ENCODE data around the gene NCF2.

The NCF2 gene

DNA sequence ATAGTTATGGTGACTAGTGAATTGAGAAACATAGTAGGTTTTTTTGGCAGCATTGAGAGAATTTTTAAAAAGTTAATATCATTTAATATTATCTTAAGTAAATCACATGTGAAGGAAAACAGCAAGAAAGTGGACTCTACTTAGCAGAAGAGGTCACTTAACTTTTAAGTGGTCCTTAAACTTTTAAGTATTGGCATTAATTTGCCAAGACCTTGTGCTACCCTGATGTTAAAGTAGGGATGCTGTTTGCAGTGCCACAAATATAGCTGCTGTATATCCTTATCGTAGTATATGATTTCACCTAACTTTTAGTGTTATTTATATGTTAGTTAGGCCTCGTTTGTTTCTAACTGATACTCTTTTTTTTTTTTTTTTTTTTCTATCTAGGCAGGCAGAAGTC, 77.8 kb downstream of the NCF2 start:
- Histone ChIP-seq H3K9me3 (ENCODE audit: control extremely low read depth in 1 of 5, control insufficient read depth in 4 of 5, insufficient read depth in 2 of 5, low read depth in 1 of 5, low read length in 4 of 5) (no peaks in the 10 kb centered on the region), H3K4me1 (ENCODE audit: control extremely low read depth in 1 of 4, control insufficient read depth in 4 of 4, insufficient read depth in 4 of 4, low read length in 3 of 4) (peaks cover 0 to 5% (median 0%) of the 10 kb centered on the region in 4 experiments), H3K27ac (ENCODE audit: insufficient read depth in 1 of 2, low read depth in 1 of 2, low read length in 2 of 2, poor library complexity in 1 of 2, severe bottlenecking in 2 of 2) (no peak overlapping the region), H3K36me3 (ENCODE audit: control insufficient read depth in 4 of 4, insufficient read depth in 4 of 4, low read length in 3 of 4) (peaks cover 3 to 9% (median 6%) of the 10 kb centered on the region in 4 experiments), H3K4me3 (ENCODE audit: control insufficient read depth in 1 of 7, extremely low read depth in 1 of 7, insufficient read depth in 4 of 7, low read depth in 2 of 7, low read length in 6 of 7) (no peak overlapping the region), H3K27me3 (replicated peaks in 2 of 5; ENCODE audit: control insufficient read depth in 4 of 5, insufficient read depth in 5 of 5, low read length in 4 of 5) (no peaks in the 10 kb centered on the region)
- no CpG with 5 or more reads among the region's 2 CpGs for WGBS (ENCODE audit: insufficient coverage)
- ChIA-PET POLR2A (no interaction called here), CTCF (interaction anchor here (1.3 kb wide), 1 partner anchor 27 kb away, joined by 3 read pairs; no protein-coding TSS in a partner anchor)
- DNase-seq: no peak

DNA sequence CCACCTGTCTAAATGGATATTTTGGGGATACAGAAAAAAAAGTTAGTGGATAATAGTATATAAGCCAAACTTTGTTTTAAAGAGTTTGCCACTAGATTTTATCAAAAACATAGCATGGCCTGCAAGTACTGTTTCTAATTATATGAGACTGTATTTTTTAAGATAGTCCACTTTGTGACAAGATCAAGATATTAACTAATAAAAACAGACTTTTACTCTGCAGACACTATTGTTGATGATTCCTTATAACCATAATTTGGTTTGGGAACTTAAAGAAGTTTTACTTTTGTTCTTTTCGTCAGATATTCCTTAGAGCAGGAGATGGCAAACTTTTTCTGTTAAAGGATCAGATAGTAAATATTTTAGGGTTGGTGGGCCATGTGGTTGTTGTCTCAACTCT, 81.6 kb downstream of the NCF2 start:
- H3K9me3 ChIP-seq (ENCODE audit: control extremely low read depth in 1 of 5, control insufficient read depth in 4 of 5, insufficient read depth in 2 of 5, low read depth in 1 of 5, low read length in 4 of 5): no peaks in the 10 kb centered on the region
- H3K4me3 ChIP-seq (ENCODE audit: control insufficient read depth in 1 of 7, extremely low read depth in 1 of 7, insufficient read depth in 4 of 7, low read depth in 2 of 7, low read length in 6 of 7): peak overlapping the region in 1 of 7 experiments; percentile 42
- no peaks in the 10 kb centered on the region for H3K27me3 ChIP-seq (replicated peaks in 2 of 5; ENCODE audit: control insufficient read depth in 4 of 5, insufficient read depth in 5 of 5, low read length in 4 of 5)
- H3K4me1 ChIP-seq (ENCODE audit: control extremely low read depth in 1 of 4, control insufficient read depth in 4 of 4, insufficient read depth in 4 of 4, low read length in 3 of 4): peaks cover 5 to 22% (median 10%) of the 10 kb centered on the region in 4 experiments
- no peak for DNase-seq
- ChIA-PET CTCF (interaction anchor here (0.9 to 1.7 kb wide), 5 partner anchors 9 to 114 kb away, joined by 3 to 4 read pairs (median 3); partner anchors contain the start of gene SMG7), POLR2A (no interaction called here)
- peaks cover 0 to 2% (median under 1%) of the 10 kb centered on the region in 4 experiments for H3K36me3 ChIP-seq (ENCODE audit: control insufficient read depth in 4 of 4, insufficient read depth in 4 of 4, low read length in 3 of 4)
- WGBS (ENCODE audit: insufficient coverage): 20% methylated on average over 1 of the region's 1 CpG
- peak overlapping the region in 1 of 2 experiments; percentile 49 for H3K27ac ChIP-seq (ENCODE audit: insufficient read depth in 1 of 2, low read depth in 1 of 2, low read length in 2 of 2, poor library complexity in 1 of 2, severe bottlenecking in 2 of 2)

GRCh38 chr1:183506561-183506960, 83.7 kb downstream of the NCF2 start:
- no peak for DNase-seq
- Histone ChIP-seq H3K27me3 (replicated peaks in 2 of 5; ENCODE audit: control insufficient read depth in 4 of 5, insufficient read depth in 5 of 5, low read length in 4 of 5) (no peaks in the 10 kb centered on the region), H3K36me3 (ENCODE audit: control insufficient read depth in 4 of 4, insufficient read depth in 4 of 4, low read length in 3 of 4) (peaks cover under 1 to 2% (median 2%) of the 10 kb centered on the region in 4 experiments), H3K27ac (ENCODE audit: insufficient read depth in 1 of 2, low read depth in 1 of 2, low read length in 2 of 2, poor library complexity in 1 of 2, severe bottlenecking in 2 of 2) (no peak overlapping the region), H3K9me3 (ENCODE audit: control extremely low read depth in 1 of 5, control insufficient read depth in 4 of 5, insufficient read depth in 2 of 5, low read depth in 1 of 5, low read length in 4 of 5) (no peaks in the 10 kb centered on the region), H3K4me3 (ENCODE audit: control insufficient read depth in 1 of 7, extremely low read depth in 1 of 7, insufficient read depth in 4 of 7, low read depth in 2 of 7, low read length in 6 of 7) (no peak overlapping the region), H3K4me1 (ENCODE audit: control extremely low read depth in 1 of 4, control insufficient read depth in 4 of 4, insufficient read depth in 4 of 4, low read length in 3 of 4) (peaks cover 5 to 25% (median 10%) of the 10 kb centered on the region in 4 experiments)
- ChIA-PET CTCF (interaction anchor here (0.6 to 1.5 kb wide), 3 partner anchors 14 to 22 kb away, joined by 3 to 6 read pairs (median 3); no protein-coding TSS in a partner anchor), POLR2A (no interaction called here)
- WGBS (ENCODE audit: insufficient coverage): 100% methylated on average over 2 of the region's 4 CpGs
